GM23338 (cell line): ENCODE data around the gene EMID1.

Experiments
- CREB1 ChIP-seq: fragments of 250-450 bp; sonication (Bioruptor Pico); IDR thresholded peaks from 2 replicates; pipeline ENCODE4 v1.5.0; 2020; ENCODE audit warnings: low read depth, mild to moderate bottlenecking, moderate library complexity
- EZH2 ChIP-seq: fragments of 200-600 bp; sonication (generic); IDR thresholded peaks from one replicate; pipeline ENCODE4 v1.8.0; 2017; ENCODE audit warnings: antibody characterized with exemption, mild to moderate bottlenecking, low read depth; ENCODE audit not compliant: unreplicated experiment
- EZH2phosphoT487 ChIP-seq: fragments of 200-600 bp; sonication (generic); IDR thresholded peaks from one replicate; pipeline ENCODE4 v1.8.1; 2018; ENCODE audit warnings: antibody characterized with exemption; ENCODE audit not compliant: unreplicated experiment
- JUNB ChIP-seq: IDR thresholded peaks from one replicate; pipeline ENCODE4 v1.6.1; 2016; ENCODE audit warnings: antibody characterized with exemption; ENCODE audit not compliant: unreplicated experiment
- NANOG ChIP-seq: IDR thresholded peaks from 2 replicates; pipeline ENCODE4 v1.6.1; 2016; ENCODE audit warnings: antibody characterized with exemption, borderline replicate concordance
- POLR2AphosphoS5 ChIP-seq: IDR thresholded peaks from 2 replicates; pipeline ENCODE4 v1.6.1; 2016; ENCODE audit warnings: antibody characterized with exemption, low read depth
- STAT1 ChIP-seq: IDR thresholded peaks from one replicate; pipeline ENCODE4 v1.6.1; 2016; ENCODE audit warnings: antibody characterized with exemption; ENCODE audit not compliant: unreplicated experiment
- ZNF114 ChIP-seq: fragments of 250-450 bp; sonication (Bioruptor Pico); IDR thresholded peaks from 2 replicates; pipeline ENCODE4 v1.5.0; 2020; ENCODE audit warnings: mild to moderate bottlenecking, moderate library complexity
- ZNF331 ChIP-seq: fragments of 250-450 bp; sonication (Bioruptor Pico); IDR thresholded peaks from 2 replicates; pipeline ENCODE4 v1.5.0; 2020; ENCODE audit warnings: low read depth, mild to moderate bottlenecking, moderate library complexity
- TF ChIP-seq, protein P1 (sequence below), 2 experiments: fragments of 200-600 bp in 1 of 2; sonication (generic) in 1 of 2; conservative IDR thresholded peaks; 2 replicates each; pipeline versions ENCODE4 v1.5.1 to v1.6.1; 2016 to 2017; ENCODE audit warnings: antibody characterized with exemption in 2 of 2, low read depth in 2 of 2, mild to moderate bottlenecking in 2 of 2, moderate library complexity in 1 of 2
- TF ChIP-seq, protein P2 (sequence below): IDR thresholded peaks from one replicate; pipeline ENCODE4 v1.6.1; 2018; ENCODE audit warnings: antibody characterized with exemption; ENCODE audit not compliant: unreplicated experiment
- TF ChIP-seq, protein P3 (sequence below): IDR thresholded peaks from 2 replicates; pipeline ENCODE4 v1.6.1; 2016; ENCODE audit warnings: antibody characterized with exemption

DNA sequence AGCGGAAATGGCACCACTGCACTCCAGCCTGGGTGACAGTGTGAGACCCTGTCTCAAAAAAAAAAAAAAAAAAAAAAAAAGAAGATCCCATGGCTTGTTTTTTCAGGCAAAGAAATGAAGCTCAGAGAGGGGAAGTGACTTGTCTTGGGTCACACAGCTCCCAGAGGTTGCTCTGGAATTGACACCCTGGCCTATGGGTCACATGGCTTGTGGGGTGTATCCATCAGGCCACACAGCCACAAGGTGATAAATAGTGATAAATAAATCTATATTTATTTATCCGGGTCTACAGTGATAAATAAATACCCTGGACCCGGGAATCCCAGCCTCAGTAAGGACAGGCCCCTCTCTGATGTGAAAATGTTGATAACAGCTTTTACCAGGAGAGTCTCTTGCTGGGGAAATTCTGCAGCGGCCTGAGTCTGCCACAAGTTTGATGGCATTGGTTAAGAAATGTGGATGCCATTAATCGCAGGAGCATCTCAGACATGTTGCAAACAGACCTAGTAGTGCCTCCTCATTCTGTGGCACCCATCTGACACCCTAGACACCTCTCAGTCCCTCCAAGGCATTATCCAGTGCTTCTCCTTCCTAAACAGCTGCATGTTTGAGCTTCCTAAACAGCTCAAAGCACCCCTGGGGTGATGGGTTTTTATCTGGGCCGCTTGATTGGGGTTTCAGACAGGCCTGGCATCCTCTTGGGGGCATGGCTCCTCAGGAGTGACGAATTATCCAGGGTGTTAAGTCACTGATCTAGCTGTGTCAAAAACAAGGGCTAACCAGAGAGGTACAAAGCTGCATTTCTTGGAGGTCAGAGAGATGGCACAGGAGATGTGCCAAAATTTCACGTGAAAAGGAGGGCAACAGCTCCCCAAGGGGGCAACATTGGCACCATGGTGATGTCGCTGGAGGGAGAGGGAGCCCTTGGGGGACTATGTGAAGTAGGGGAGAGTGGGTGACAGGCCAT lies 1.9 kb upstream of the EMID1 start:
- TF ChIP-seq, protein P1, sequence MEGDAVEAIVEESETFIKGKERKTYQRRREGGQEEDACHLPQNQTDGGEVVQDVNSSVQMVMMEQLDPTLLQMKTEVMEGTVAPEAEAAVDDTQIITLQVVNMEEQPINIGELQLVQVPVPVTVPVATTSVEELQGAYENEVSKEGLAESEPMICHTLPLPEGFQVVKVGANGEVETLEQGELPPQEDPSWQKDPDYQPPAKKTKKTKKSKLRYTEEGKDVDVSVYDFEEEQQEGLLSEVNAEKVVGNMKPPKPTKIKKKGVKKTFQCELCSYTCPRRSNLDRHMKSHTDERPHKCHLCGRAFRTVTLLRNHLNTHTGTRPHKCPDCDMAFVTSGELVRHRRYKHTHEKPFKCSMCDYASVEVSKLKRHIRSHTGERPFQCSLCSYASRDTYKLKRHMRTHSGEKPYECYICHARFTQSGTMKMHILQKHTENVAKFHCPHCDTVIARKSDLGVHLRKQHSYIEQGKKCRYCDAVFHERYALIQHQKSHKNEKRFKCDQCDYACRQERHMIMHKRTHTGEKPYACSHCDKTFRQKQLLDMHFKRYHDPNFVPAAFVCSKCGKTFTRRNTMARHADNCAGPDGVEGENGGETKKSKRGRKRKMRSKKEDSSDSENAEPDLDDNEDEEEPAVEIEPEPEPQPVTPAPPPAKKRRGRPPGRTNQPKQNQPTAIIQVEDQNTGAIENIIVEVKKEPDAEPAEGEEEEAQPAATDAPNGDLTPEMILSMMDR (conservative IDR thresholded peaks at IDR 0.05; ENCODE audit: low read depth in 2 of 2): no peak
- TF ChIP-seq EZH2phosphoT487 (no peak), POLR2AphosphoS5 (no peak), EZH2 (no peak), NANOG (no peak), CREB1 (CRISPR knock-in tag) (no peak), JUNB (no peak), ZNF331 (CRISPR knock-in tag) (no peak), STAT1 (no peak), ZNF114 (CRISPR knock-in tag) (no peak)
- TF ChIP-seq, protein P2, sequence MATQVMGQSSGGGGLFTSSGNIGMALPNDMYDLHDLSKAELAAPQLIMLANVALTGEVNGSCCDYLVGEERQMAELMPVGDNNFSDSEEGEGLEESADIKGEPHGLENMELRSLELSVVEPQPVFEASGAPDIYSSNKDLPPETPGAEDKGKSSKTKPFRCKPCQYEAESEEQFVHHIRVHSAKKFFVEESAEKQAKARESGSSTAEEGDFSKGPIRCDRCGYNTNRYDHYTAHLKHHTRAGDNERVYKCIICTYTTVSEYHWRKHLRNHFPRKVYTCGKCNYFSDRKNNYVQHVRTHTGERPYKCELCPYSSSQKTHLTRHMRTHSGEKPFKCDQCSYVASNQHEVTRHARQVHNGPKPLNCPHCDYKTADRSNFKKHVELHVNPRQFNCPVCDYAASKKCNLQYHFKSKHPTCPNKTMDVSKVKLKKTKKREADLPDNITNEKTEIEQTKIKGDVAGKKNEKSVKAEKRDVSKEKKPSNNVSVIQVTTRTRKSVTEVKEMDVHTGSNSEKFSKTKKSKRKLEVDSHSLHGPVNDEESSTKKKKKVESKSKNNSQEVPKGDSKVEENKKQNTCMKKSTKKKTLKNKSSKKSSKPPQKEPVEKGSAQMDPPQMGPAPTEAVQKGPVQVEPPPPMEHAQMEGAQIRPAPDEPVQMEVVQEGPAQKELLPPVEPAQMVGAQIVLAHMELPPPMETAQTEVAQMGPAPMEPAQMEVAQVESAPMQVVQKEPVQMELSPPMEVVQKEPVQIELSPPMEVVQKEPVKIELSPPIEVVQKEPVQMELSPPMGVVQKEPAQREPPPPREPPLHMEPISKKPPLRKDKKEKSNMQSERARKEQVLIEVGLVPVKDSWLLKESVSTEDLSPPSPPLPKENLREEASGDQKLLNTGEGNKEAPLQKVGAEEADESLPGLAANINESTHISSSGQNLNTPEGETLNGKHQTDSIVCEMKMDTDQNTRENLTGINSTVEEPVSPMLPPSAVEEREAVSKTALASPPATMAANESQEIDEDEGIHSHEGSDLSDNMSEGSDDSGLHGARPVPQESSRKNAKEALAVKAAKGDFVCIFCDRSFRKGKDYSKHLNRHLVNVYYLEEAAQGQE: no peak
- TF ChIP-seq, protein P3, sequence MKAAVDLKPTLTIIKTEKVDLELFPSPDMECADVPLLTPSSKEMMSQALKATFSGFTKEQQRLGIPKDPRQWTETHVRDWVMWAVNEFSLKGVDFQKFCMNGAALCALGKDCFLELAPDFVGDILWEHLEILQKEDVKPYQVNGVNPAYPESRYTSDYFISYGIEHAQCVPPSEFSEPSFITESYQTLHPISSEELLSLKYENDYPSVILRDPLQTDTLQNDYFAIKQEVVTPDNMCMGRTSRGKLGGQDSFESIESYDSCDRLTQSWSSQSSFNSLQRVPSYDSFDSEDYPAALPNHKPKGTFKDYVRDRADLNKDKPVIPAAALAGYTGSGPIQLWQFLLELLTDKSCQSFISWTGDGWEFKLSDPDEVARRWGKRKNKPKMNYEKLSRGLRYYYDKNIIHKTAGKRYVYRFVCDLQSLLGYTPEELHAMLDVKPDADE: no peak
